SJSA1 (cell line): ENCODE results near the gene TTYH3. TPM values are rescaled to one million over a fixed set of nuclear protein-coding genes. Genes with fewer than 3 reads are reported as not detected.

ENCODE experiments used
- DNase-seq, 2 experiments: peaks; one replicate each; pipeline ENCODE4 v3.0.0-alpha.2; 2015 to 2020; ENCODE audit warnings: low spot score in 2 of 2, low read depth in 1 of 2
- H3K27ac ChIP-seq: fragments of 250-450 bp; sonication (Bioruptor Pico); 2 replicates; pipeline ENCODE4 v1.5.1; 2020; ENCODE audit warnings: mild to moderate bottlenecking, moderate library complexity
- H3K27me3 ChIP-seq: fragments of 250-450 bp; sonication (Bioruptor Pico); replicated peaks from 2 replicates; pipeline ENCODE4 v1.5.1; 2020; ENCODE audit warnings: mild to moderate bottlenecking, moderate library complexity
- H3K36me3 ChIP-seq: fragments of 250-450 bp; sonication (Bioruptor Pico); 2 replicates; pipeline ENCODE4 v1.5.1; 2020; ENCODE audit warnings: mild to moderate bottlenecking
- H3K4me1 ChIP-seq: fragments of 250-450 bp; sonication (Bioruptor Pico); replicated peaks from 2 replicates; pipeline ENCODE4 v1.6.1; 2021; ENCODE audit warnings: mild to moderate bottlenecking
- H3K4me3 ChIP-seq: fragments of 250-450 bp; sonication (Bioruptor Pico); 2 replicates; pipeline ENCODE4 v1.5.1; 2020; ENCODE audit warnings: mild to moderate bottlenecking
- H3K9me3 ChIP-seq: fragments of 250-450 bp; sonication (Bioruptor Pico); replicated peaks from 2 replicates; pipeline ENCODE4 v1.5.1; 2020; ENCODE audit warnings: mild to moderate bottlenecking
- total RNA-seq: library from RNA; depleted of rRNA; stranded (reverse); fragments of >200 nt; shearing (Covaris generic); gene quantifications from 2 replicates; pipeline ENCODE4 v1.2.3, GENCODE V29; 2014

TTYH3 gene
- total RNA-seq, 1 experiment from 2014 or later, result 24.3 TPM

GRCh38 chr7:2595258-2595860, 36.4 kb upstream of the TTYH3 start:
- H3K27ac ChIP-seq, result no peak overlapping the region
- H3K27me3 ChIP-seq, result no peaks in the 10 kb centered on the region
- no peaks in the 10 kb centered on the region for H3K9me3 ChIP-seq
- DNase-seq, result no peak
- no peaks in the 10 kb centered on the region for H3K4me1 ChIP-seq
- peaks cover 4% of the 10 kb centered on the region; the same call in 1 of the 2 replicates for H3K36me3 ChIP-seq
- no peak overlapping the region for H3K4me3 ChIP-seq

GRCh38 chr7:2596464-2597272, 35.1 kb upstream of the TTYH3 start:
- Histone ChIP-seq H3K27me3 (no peaks in the 10 kb centered on the region), H3K9me3 (no peaks in the 10 kb centered on the region), H3K27ac (no peak overlapping the region), H3K4me3 (no peak overlapping the region), H3K4me1 (no peaks in the 10 kb centered on the region), H3K36me3 (peaks cover 4% of the 10 kb centered on the region; the same call in 1 of the 2 replicates)
- DNase-seq, result no peak

GRCh38 chr7:2597273-2597640, 34.5 kb upstream of the TTYH3 start:
- no peak for DNase-seq
- Histone ChIP-seq H3K36me3 (peaks cover 4% of the 10 kb centered on the region; the same call in 1 of the 2 replicates), H3K4me3 (no peak overlapping the region), H3K27me3 (no peaks in the 10 kb centered on the region), H3K9me3 (no peaks in the 10 kb centered on the region), H3K27ac (no peak overlapping the region), H3K4me1 (no peaks in the 10 kb centered on the region)

GRCh38 chr7:2598154-2598823, 33.5 kb upstream of the TTYH3 start:
- Histone ChIP-seq H3K4me3 (no peak overlapping the region), H3K27ac (no peak overlapping the region), H3K9me3 (no peaks in the 10 kb centered on the region), H3K36me3 (0 out of 2 replicates have a peak, but pooled peaks cover 4% of the 10 kb centered on the region), H3K4me1 (no peaks in the 10 kb centered on the region), H3K27me3 (no peaks in the 10 kb centered on the region)
- DNase-seq, result no peak

GRCh38 chr7:2601065-2601464, 30.7 kb upstream of the TTYH3 start:
- Histone ChIP-seq H3K4me1 (no peaks in the 10 kb centered on the region), H3K27me3 (no peaks in the 10 kb centered on the region), H3K9me3 (no peaks in the 10 kb centered on the region), H3K36me3 (0 out of 2 replicates have a peak, but pooled peaks cover 4% of the 10 kb centered on the region), H3K27ac (no peak overlapping the region), H3K4me3 (no peak overlapping the region)
- DNase-seq, result no peak

- Histone ChIP-seq H3K27me3 (no peaks in the 10 kb centered on the region), H3K9me3 (no peaks in the 10 kb centered on the region), H3K4me3 (no peak overlapping the region), H3K27ac (no peak overlapping the region), H3K4me1 (no peaks in the 10 kb centered on the region), H3K36me3 (0 out of 2 replicates have a peak, but pooled peaks cover 4% of the 10 kb centered on the region)
- no peak for DNase-seq
Measured at GRCh38 chr7:2601907-2602306, 29.9 kb upstream of the TTYH3 start.

- H3K4me1 ChIP-seq, result no peaks in the 10 kb centered on the region
- no peaks in the 10 kb centered on the region for H3K9me3 ChIP-seq
- no peak for DNase-seq
- no peaks in the 10 kb centered on the region for H3K27me3 ChIP-seq
- H3K27ac ChIP-seq, result no peak overlapping the region
- 0 out of 2 replicates have a peak, but pooled peaks cover 4% of the 10 kb centered on the region for H3K36me3 ChIP-seq
- H3K4me3 ChIP-seq, result no peak overlapping the region
Measured at GRCh38 chr7:2602406-2603043, 29.3 kb upstream of the TTYH3 start.

- Histone ChIP-seq H3K36me3 (0 out of 2 replicates have a peak, but pooled peaks cover 4% of the 10 kb centered on the region), H3K27me3 (no peaks in the 10 kb centered on the region), H3K4me1 (no peaks in the 10 kb centered on the region), H3K4me3 (no peak overlapping the region), H3K9me3 (no peaks in the 10 kb centered on the region), H3K27ac (no peak overlapping the region)
- no peak for DNase-seq
Measured at GRCh38 chr7:2603044-2603965, 28.5 kb upstream of the TTYH3 start.

- no peak overlapping the region for H3K4me3 ChIP-seq
- no peaks in the 10 kb centered on the region for H3K4me1 ChIP-seq
- DNase-seq, result no peak
- H3K9me3 ChIP-seq, result no peaks in the 10 kb centered on the region
- H3K27ac ChIP-seq, result no peak overlapping the region
- H3K36me3 ChIP-seq, result no peaks in the 10 kb centered on the region
- no peaks in the 10 kb centered on the region for H3K27me3 ChIP-seq
Measured at GRCh38 chr7:2604608-2605174, 27.1 kb upstream of the TTYH3 start.

GRCh38 chr7:2605608-2606538, 25.9 kb upstream of the TTYH3 start:
- no peaks in the 10 kb centered on the region for H3K9me3 ChIP-seq
- H3K27me3 ChIP-seq, result no peaks in the 10 kb centered on the region
- no peaks in the 10 kb centered on the region for H3K36me3 ChIP-seq
- H3K4me1 ChIP-seq, result no peaks in the 10 kb centered on the region
- DNase-seq, result no peak
- H3K27ac ChIP-seq, result no peak overlapping the region
- H3K4me3 ChIP-seq, result no peak overlapping the region

GRCh38 chr7:2606539-2606936, 25.2 kb upstream of the TTYH3 start:
- no peaks in the 10 kb centered on the region for H3K4me1 ChIP-seq
- H3K4me3 ChIP-seq, result no peak overlapping the region
- no peaks in the 10 kb centered on the region for H3K27me3 ChIP-seq
- DNase-seq, result no peak
- no peaks in the 10 kb centered on the region for H3K36me3 ChIP-seq
- H3K9me3 ChIP-seq, result no peaks in the 10 kb centered on the region
- H3K27ac ChIP-seq, result no peak overlapping the region
